PFSK-1 (cell line): ENCODE measurements around the gene LOXL1.

Experiments
- FOXP2 ChIP-seq: optimal IDR thresholded peaks from 2 replicates; pipeline ENCODE3; 2011; ENCODE audit warnings: borderline replicate concordance, control low read depth, inconsistent platforms; ENCODE audit not compliant: insufficient read depth; ENCODE audit errors: extremely low read length, extremely low read depth
- POLR2AphosphoS5 ChIP-seq: IDR thresholded peaks from 2 replicates; pipeline ENCODE4 v1.6.1; 2012; ENCODE audit warnings: low read depth, mild to moderate bottlenecking, control low read depth, low read length, moderate library complexity
- SIN3A ChIP-seq: IDR thresholded peaks from 2 replicates; pipeline ENCODE4 v1.6.1; 2012; ENCODE audit warnings: mild to moderate bottlenecking, low read length, moderate library complexity, borderline replicate concordance; ENCODE audit not compliant: insufficient read depth
- TAF1 ChIP-seq: IDR thresholded peaks from 2 replicates; pipeline ENCODE4 v1.6.1; 2012; ENCODE audit warnings: low read length, control low read depth, borderline replicate concordance; ENCODE audit not compliant: insufficient read depth
- TF ChIP-seq, protein P1 (sequence below), 2 experiments: IDR thresholded peaks; 2 replicates each; pipeline versions ENCODE4 v1.6.1 to v1.8.0; 2011 to 2012; ENCODE audit warnings: low read depth in 2 of 2, low read length in 2 of 2, control low read depth in 1 of 2, inconsistent platforms in 1 of 2, mild to moderate bottlenecking in 1 of 2, moderate library complexity in 1 of 2; ENCODE audit not compliant: insufficient read depth in 1 of 2

LOXL1 gene

DNA sequence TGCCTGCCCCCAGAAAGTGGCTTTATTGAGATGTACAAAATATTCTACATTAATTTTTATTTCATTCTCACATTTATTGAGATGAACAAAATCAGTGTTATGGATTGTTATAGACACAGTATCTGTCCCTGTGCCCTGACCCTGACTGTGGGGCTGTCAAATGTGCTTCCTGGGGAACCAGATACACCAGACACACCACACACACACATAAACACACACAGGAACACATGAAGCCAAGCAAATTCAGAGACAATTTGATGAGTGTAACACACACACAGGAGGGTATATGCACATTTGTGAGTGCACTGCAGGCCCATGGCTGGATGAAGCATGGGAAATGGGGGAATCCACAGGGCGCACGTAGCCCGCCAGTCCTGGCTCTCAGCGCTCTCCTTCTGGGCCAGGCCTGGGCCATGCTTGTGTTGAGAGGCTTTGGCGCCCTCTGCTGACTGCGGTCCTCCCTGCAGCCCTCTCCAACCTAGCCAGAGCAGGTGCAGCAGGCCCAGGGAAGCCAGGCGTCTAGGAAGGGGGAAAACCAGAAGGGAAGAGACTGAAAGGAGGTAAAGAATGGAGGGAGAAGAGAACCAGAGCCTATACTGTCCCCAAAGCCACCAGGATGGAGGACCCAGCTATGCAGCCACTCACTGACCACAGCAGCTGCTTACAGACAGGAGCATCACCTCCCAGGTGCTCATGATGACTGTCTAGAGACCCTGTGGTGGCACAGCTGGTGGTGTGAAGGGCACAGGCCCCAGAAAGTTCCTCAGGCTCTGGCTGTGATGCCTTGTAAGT lies 18.0 kb upstream of the LOXL1 start:
- TF ChIP-seq, protein P1, sequence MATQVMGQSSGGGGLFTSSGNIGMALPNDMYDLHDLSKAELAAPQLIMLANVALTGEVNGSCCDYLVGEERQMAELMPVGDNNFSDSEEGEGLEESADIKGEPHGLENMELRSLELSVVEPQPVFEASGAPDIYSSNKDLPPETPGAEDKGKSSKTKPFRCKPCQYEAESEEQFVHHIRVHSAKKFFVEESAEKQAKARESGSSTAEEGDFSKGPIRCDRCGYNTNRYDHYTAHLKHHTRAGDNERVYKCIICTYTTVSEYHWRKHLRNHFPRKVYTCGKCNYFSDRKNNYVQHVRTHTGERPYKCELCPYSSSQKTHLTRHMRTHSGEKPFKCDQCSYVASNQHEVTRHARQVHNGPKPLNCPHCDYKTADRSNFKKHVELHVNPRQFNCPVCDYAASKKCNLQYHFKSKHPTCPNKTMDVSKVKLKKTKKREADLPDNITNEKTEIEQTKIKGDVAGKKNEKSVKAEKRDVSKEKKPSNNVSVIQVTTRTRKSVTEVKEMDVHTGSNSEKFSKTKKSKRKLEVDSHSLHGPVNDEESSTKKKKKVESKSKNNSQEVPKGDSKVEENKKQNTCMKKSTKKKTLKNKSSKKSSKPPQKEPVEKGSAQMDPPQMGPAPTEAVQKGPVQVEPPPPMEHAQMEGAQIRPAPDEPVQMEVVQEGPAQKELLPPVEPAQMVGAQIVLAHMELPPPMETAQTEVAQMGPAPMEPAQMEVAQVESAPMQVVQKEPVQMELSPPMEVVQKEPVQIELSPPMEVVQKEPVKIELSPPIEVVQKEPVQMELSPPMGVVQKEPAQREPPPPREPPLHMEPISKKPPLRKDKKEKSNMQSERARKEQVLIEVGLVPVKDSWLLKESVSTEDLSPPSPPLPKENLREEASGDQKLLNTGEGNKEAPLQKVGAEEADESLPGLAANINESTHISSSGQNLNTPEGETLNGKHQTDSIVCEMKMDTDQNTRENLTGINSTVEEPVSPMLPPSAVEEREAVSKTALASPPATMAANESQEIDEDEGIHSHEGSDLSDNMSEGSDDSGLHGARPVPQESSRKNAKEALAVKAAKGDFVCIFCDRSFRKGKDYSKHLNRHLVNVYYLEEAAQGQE (IDR thresholded peaks at IDR 0.05; ENCODE audit: insufficient read depth in 1 of 2, low read depth in 2 of 2, low read length in 2 of 2): no peak
- TF ChIP-seq TAF1 (no peak), SIN3A (no peak), FOXP2 (peak; percentile 79), POLR2AphosphoS5 (no peak)

DNA sequence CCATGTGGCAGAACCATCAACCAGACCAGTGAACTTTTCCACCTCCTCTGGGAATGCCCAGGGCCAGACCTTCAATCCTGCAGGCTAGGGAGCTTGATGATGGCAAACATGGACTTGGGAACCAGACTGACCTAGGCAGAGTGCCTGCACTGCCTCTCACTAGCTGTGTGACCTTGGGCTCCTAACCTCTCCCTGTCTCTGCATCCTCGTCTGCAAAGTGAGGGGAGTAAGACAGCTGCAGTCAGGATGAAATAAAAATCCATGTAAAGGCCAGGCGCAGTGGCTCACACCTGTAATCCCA lies 17.5 kb upstream of the LOXL1 start:
- TF ChIP-seq POLR2AphosphoS5: no peak
- TF ChIP-seq FOXP2: no peak
- TF ChIP-seq, protein P1 (IDR thresholded peaks at IDR 0.05; ENCODE audit: insufficient read depth in 1 of 2, low read depth in 2 of 2, low read length in 2 of 2): no peak
- TF ChIP-seq TAF1: no peak
- TF ChIP-seq SIN3A: no peak

DNA sequence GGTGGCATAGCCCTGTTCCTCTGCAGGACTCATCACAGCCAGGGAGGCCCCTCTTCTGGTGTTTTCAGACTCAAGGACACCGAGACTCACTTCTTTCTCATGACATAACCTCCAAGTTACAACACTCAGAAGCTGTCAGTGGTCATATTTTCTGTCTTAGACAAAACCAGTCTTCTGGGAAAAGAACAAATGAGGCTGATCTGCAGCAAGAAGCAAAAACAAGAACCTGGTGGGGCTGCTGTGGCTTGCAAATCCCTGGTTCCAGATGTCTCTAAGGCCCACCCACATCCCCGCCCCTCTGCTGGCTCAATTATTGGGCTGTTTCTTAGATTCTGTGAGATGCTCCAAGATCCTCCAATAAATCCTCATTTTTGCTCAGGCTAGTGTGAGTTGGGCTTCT lies 16.6 kb upstream of the LOXL1 start:
- TF ChIP-seq, protein P1 (IDR thresholded peaks at IDR 0.05; ENCODE audit: insufficient read depth in 1 of 2, low read depth in 2 of 2, low read length in 2 of 2): no peak
- TF ChIP-seq SIN3A (no peak), FOXP2 (no peak)

DNA sequence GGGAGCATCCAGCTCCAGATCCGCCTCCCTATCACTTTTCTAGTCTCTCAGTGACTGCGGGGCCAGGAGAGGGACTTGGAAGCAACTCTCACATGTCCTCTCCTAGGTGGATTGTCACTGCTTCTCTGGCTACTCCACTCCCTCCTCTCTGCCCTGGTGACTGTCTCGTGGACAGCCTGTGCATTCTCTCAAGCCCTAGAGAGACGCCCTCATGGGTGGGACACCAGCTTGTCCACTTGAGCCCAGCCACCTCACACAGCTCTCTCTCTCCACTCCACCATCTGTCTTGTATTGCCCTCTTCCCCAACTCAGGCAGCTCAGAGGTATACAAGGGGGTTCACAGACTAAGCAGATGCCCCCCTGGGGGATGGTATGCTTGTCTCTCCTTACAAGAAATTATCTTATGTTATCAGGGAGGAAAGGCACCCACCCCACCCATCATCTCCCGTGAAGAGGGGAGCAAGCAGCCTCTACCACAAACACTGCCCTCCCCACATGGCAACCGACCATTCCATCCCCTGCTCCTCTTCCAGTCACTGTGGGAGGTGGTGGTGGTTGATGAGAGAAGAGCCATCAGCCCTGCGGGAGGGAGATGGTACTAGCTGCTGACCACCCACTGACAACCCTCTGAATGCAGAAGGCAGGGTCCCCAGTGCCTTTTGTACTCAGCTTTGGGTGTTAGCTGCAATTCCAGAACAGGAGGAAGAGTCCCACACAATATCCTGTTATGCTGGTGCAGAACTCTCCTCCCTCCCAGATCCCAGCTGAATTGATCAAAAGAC lies 15.5 kb upstream of the LOXL1 start:
- TF ChIP-seq FOXP2 (peak; percentile 10), SIN3A (no peak), TAF1 (no peak), POLR2AphosphoS5 (no peak)
- TF ChIP-seq, protein P1 (IDR thresholded peaks at IDR 0.05; ENCODE audit: insufficient read depth in 1 of 2, low read depth in 2 of 2, low read length in 2 of 2): no peak
